Measurements from ENCODE around the gene TRIM29.

TRIM29 gene

GRCh38 chr11:120096369-120097191 lies 41.3 kb downstream of the TRIM29 start:
- DNase-seq (ENCODE audit: low read depth), result no peak
- no peak for TF ChIP-seq CTCF (IDR thresholded peaks at IDR 0.05; ENCODE audit: insufficient read depth, low read depth, low read length, missing control alignments)
- H3K4me3 ChIP-seq (ENCODE audit: low read length), result no peak overlapping the region

GRCh38 chr11:120095516-120095915 lies 42.4 kb downstream of the TRIM29 start:
- no peak for DNase-seq (ENCODE audit: low read depth)
- TF ChIP-seq CTCF (IDR thresholded peaks at IDR 0.05; ENCODE audit: insufficient read depth, low read depth, low read length, missing control alignments), result no peak
- no peak overlapping the region for H3K4me3 ChIP-seq (ENCODE audit: low read length)

DNA sequence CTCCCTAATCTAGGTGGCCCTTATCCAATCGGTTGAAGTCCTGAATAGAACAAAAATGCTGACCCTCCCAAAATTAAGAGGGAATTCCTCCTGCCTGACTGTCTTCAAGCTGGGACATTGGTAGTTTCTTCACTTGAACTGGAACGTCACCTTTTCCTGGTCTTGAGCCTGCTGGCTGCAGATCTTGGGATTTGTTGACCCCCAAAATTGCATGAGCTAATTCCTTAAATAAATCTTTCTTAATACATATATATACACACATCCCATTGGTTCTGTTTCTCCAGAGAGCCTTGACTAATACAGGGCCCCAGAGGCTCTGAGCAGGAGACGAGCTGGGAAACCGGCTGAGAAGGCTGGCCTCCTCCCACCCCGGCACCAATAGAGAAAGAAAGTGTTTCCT lies 46.2 kb downstream of the TRIM29 start:
- H3K4me3 ChIP-seq (ENCODE audit: low read length), result no peak overlapping the region
- TF ChIP-seq CTCF (IDR thresholded peaks at IDR 0.05; ENCODE audit: insufficient read depth, low read depth, low read length, missing control alignments), result no peak

DNA sequence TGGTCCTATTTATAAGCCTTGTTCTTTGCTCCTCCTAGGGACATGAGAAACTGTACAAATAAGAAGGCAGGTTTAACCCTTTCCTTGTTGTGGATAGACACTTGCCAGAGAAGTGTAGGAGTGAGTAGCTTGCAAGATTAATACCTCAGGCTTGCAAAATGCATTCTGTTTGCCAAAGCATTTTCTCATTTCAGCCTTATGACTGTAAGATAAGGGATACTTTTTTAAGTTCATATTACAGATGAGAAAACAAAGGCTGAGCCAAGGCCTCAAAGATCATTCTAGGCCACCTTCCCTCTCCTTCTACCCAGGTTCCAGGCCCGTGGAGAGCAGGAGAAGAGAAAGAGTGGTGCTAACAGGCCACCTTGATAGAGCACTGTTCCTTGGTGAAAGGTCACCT lies 46.8 kb downstream of the TRIM29 start:
- H3K4me3 ChIP-seq (ENCODE audit: low read length), result no peak overlapping the region
- TF ChIP-seq CTCF (IDR thresholded peaks at IDR 0.05; ENCODE audit: insufficient read depth, low read depth, low read length, missing control alignments), result no peak
- DNase-seq (ENCODE audit: low read depth), result no peak

More for the DNA sequence above, 46.2 kb downstream of the TRIM29 start:
- no peak for DNase-seq (ENCODE audit: low read depth)

DNA sequence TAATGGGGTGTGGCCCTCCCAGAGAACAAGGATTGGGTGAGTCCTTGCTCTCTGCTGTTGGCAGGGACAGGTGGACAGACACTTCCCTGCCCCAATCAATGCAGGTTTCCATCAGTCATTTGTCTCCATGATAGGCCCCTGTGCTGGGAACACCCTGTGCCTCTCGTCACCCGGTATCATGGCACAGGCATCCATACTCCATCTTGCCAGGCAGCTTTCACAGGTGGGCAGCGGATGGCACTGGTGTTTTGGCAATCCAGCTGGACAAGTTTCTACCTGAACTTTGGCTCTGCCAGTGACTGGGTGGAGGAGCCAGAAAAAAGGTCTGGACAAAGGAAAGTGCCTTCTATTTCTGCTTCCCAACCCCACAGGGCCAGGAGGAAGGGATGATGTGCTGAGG lies 47.5 kb downstream of the TRIM29 start:
- no peak for DNase-seq (ENCODE audit: low read depth)
- H3K4me3 ChIP-seq (ENCODE audit: low read length), result no peak overlapping the region
- TF ChIP-seq CTCF (IDR thresholded peaks at IDR 0.05; ENCODE audit: insufficient read depth, low read depth, low read length, missing control alignments), result no peak

DNA sequence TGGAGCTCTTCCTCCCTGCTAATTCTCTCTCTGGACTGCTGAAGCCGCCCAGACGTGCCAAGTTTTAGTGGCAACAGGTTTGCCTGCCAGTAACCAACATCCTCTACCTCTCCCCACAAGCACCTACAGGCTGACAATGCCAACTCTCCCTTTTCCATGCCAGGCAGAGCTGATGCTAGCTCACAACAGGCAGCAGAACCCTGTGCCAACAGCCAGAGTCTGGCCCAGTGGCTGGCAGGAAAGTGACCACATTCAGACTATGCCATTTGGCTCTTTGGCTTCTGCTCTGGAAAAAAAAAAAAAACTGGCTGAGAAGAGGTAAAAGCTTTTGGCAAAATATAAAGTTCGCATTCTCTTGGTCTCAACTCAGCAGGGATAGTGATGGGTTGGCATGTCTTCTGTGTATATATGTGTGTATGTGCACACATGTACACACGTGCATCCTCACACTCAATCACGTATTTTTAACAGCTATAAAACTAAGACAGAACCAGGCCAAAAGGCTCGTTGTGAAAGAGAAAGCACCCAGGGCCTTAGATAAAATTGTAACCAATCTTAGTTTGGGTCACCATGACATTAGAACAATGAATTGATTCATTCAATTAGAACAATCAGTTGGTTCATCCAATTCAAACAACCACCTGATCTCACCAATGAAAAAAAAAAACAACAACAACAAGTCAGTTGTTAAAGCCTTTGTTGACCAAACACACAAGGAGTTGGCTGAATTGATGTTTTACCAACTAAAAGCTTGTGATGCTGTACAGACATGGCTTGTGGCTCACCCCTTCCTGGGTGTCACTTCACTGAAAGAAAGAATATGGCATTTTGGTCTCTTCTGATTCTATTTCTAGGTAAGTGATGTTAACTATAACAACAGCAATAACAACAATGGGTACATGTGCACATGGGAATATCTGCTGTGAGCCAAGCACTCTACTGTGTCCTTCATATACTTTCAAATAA lies 48.6 kb downstream of the TRIM29 start:
- no peak for TF ChIP-seq CTCF (IDR thresholded peaks at IDR 0.05; ENCODE audit: insufficient read depth, low read depth, low read length, missing control alignments)
- no peak for DNase-seq (ENCODE audit: low read depth)
- no peak overlapping the region for H3K4me3 ChIP-seq (ENCODE audit: low read length)
